NAMALWA (cell line): ENCODE results near the gene GATAD2A.
A peak's percentile ranks its signal among the peaks of the same experiment; 100 is the strongest.

Experiments used
- DNase-seq: peaks from one replicate; pipeline ENCODE4 v3.0.0-alpha.2; 2015; ENCODE audit warnings: low spot score

The GATAD2A gene

GRCh38 chr19:19422156-19422555 lies 16.7 kb downstream of the GATAD2A start:
- DNase-seq = no peak

GRCh38 chr19:19423322-19423721 lies 17.8 kb downstream of the GATAD2A start:
- no peak for DNase-seq

- no peak for DNase-seq
These were observed 19.8 kb downstream of the GATAD2A start for GRCh38 chr19:19425170-19425875.

GRCh38 chr19:19426216-19426615 lies 20.7 kb downstream of the GATAD2A start:
- no peak for DNase-seq

- DNase-seq = no peak
These were observed 21.3 kb downstream of the GATAD2A start for GRCh38 chr19:19426799-19427198.

GRCh38 chr19:19427302-19427701 lies 21.8 kb downstream of the GATAD2A start:
- no peak for DNase-seq

GRCh38 chr19:19427944-19428343 lies 22.5 kb downstream of the GATAD2A start:
- no peak for DNase-seq

- DNase-seq = no peak
These were observed 23.3 kb downstream of the GATAD2A start for GRCh38 chr19:19428746-19429145.

- no peak for DNase-seq
These were observed 23.9 kb downstream of the GATAD2A start for GRCh38 chr19:19429361-19429760.

- DNase-seq = no peak
These were observed 27.3 kb downstream of the GATAD2A start for GRCh38 chr19:19432732-19433131.

GRCh38 chr19:19433666-19434213 lies 28.3 kb downstream of the GATAD2A start:
- DNase-seq = no peak

GRCh38 chr19:19434483-19435045 lies 29.1 kb downstream of the GATAD2A start:
- DNase-seq = no peak

GRCh38 chr19:19436137-19436691 lies 30.7 kb downstream of the GATAD2A start:
- no peak for DNase-seq

GRCh38 chr19:19438366-19439175 lies 33.1 kb downstream of the GATAD2A start:
- DNase-seq = no peak

GRCh38 chr19:19439176-19439482 lies 33.7 kb downstream of the GATAD2A start:
- no peak for DNase-seq

GRCh38 chr19:19443283-19443682 lies 37.8 kb downstream of the GATAD2A start:
- DNase-seq = no peak

GRCh38 chr19:19443902-19444680 lies 38.6 kb downstream of the GATAD2A start:
- no peak for DNase-seq

GRCh38 chr19:19444681-19445155 lies 39.2 kb downstream of the GATAD2A start:
- peak; percentile 63 for DNase-seq

- no peak for DNase-seq
These were observed 39.8 kb downstream of the GATAD2A start for GRCh38 chr19:19445288-19445687.

- DNase-seq = peak; percentile 67
These were observed 40.5 kb downstream of the GATAD2A start for GRCh38 chr19:19445911-19446361.

- no peak for DNase-seq
These were observed 41.4 kb downstream of the GATAD2A start for GRCh38 chr19:19446655-19447437.
